ENCODE measurements around the gene B4GALT3. TPM values are rescaled to one million over a fixed set of nuclear protein-coding genes. Genes with fewer than 3 reads are reported as not detected.

Gene B4GALT3
- total RNA-seq: 10 to 100 TPM; 23.4 to 41.3 (median 29.4) TPM

GRCh38 chr1:161177112-161177935 lies at the start of gene B4GALT3:
Gene B4GALT3 (minus strand): TSS chr1:161177507. CDS start chr1:161176060, 1,447 bp downstream.
- TF ChIP-seq POLR2AphosphoS5 (IDR thresholded peaks at IDR 0.05) (peak; percentile 77 to 94 (median 90)), POLR2A (IDR thresholded peaks at IDR 0.05) (peak; percentile 69)
- TF ChIP-seq, protein P1, sequence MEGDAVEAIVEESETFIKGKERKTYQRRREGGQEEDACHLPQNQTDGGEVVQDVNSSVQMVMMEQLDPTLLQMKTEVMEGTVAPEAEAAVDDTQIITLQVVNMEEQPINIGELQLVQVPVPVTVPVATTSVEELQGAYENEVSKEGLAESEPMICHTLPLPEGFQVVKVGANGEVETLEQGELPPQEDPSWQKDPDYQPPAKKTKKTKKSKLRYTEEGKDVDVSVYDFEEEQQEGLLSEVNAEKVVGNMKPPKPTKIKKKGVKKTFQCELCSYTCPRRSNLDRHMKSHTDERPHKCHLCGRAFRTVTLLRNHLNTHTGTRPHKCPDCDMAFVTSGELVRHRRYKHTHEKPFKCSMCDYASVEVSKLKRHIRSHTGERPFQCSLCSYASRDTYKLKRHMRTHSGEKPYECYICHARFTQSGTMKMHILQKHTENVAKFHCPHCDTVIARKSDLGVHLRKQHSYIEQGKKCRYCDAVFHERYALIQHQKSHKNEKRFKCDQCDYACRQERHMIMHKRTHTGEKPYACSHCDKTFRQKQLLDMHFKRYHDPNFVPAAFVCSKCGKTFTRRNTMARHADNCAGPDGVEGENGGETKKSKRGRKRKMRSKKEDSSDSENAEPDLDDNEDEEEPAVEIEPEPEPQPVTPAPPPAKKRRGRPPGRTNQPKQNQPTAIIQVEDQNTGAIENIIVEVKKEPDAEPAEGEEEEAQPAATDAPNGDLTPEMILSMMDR (IDR thresholded peaks at IDR 0.05): no peak
- H3K36me3 ChIP-seq: peaks cover 3% of the 10 kb centered on the region
- peak within 1 kb of the TSS; percentile 91 to 96 for H3K27ac ChIP-seq
- H3K9me3 ChIP-seq: no peaks in the 10 kb centered on the region
- peak within 1 kb of the TSS; percentile 80 to 86 (median 83) for H3K4me3 ChIP-seq
- H3K4me1 ChIP-seq: peaks cover 0 to 11% of the 10 kb centered on the region in 2 donors
- intact Hi-C loops (cut with DNase I; ENCODE audit: low total_unique reads): no loop called here
- DNase-seq (ENCODE audit: low spot score in 2 of 2): peak; percentile 87 to 92
- no peaks in the 10 kb centered on the region for H3K27me3 ChIP-seq

- Histone ChIP-seq H3K27me3 (no peaks in the 10 kb centered on the region), H3K4me1 (peaks cover 0 to 7% of the 10 kb centered on the region in 2 donors), H3K4me3 (peak overlapping the region; percentile 62 to 83 (median 67)), H3K9me3 (no peaks in the 10 kb centered on the region), H3K27ac (peak overlapping the region; percentile 61 to 78), H3K36me3 (no peaks in the 10 kb centered on the region)
- no peak for DNase-seq (ENCODE audit: low spot score in 2 of 2)
- TF ChIP-seq POLR2A (IDR thresholded peaks at IDR 0.05) (no peak), POLR2AphosphoS5 (IDR thresholded peaks at IDR 0.05) (no peak)
- TF ChIP-seq, protein P1 (IDR thresholded peaks at IDR 0.05): no peak
- intact Hi-C loops (cut with DNase I; ENCODE audit: low total_unique reads): loop anchor here (10.0 kb wide), 1 partner anchor 158 kb away; no protein-coding TSS in a partner anchor
Observed at GRCh38 chr1:161226759-161227158, 49.5 kb upstream of the B4GALT3 start.

DNA sequence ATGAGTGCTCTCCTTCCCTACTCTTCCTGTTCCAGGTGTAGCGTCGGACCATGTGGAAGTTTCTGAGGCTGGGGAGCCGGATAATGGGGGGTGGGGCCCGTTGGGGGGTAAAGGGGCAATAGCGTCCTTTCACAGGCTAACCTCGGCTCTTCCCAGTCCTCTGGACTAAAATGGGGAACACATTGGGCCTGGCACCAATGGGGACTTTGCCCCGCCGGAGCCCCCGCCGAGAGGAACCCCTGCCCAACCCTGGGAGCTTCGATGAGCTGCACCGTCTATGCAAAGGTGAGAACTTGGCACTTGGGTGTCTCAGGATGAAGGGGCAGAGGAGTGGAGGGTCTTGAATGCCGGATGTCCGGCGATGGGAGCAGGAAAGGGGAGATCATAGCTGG lies 49.0 kb upstream of the B4GALT3 start:
- Histone ChIP-seq H3K27ac (peak overlapping the region; percentile 61 to 64), H3K4me3 (peak overlapping the region; percentile 62 to 83 (median 67)), H3K9me3 (no peaks in the 10 kb centered on the region), H3K4me1 (peaks cover 0 to 7% of the 10 kb centered on the region in 2 donors), H3K36me3 (no peaks in the 10 kb centered on the region), H3K27me3 (no peaks in the 10 kb centered on the region)
- TF ChIP-seq POLR2A (IDR thresholded peaks at IDR 0.05) (no peak), POLR2AphosphoS5 (IDR thresholded peaks at IDR 0.05) (no peak)
- TF ChIP-seq, protein P1 (IDR thresholded peaks at IDR 0.05): no peak
- intact Hi-C loops (cut with DNase I; ENCODE audit: low total_unique reads): loop anchor here (10.0 kb wide), 1 partner anchor 158 kb away; no protein-coding TSS in a partner anchor
- no peak for DNase-seq (ENCODE audit: low spot score in 2 of 2)

DNA sequence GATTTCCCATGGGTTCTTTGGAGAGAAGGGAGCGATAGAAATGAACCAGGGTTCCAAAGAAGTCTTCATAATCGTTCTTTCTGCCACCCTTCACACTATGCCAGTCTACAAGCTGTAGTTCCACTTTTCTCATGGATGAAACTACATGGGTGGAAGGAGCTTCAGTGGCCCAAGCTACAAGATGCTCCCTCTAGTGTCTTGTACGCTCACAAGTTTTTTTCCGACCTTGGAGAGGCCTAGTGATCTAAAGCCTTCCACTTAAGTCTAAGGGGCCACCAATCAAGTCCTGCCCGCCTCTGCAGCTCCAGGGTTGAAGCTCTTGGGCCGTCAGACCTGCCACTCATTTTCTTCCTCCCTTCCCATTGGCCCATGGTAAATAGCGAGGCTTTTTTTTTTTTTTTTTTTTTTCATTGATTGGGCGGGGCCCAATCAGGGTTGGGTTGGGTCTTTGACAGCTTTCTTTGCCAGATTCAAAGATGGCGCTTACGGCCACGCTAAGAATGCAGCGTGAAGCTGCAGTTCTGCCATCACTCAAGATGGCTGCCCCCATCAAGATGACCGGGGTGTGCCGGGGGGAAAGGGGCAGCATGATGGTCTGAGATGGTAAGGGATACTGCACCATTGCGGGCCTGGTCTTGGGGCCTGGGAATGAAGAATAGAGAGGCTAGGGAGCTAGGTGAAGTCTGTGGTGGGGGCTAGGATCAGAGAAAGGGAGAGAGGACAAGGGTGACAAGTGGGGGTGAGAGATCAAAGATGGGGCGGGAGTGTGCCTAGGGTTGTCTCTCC lies 48.4 kb upstream of the B4GALT3 start, which contains the start of gene TOMM40L:
TOMM40L (plus strand) TSS at position 527 of the 786 bp plus-strand sequence. CDS start 430 bp downstream, outside the sequence.
- peak; percentile 77 to 94 for DNase-seq (ENCODE audit: low spot score in 2 of 2)
- no peaks in the 10 kb centered on the region for H3K27me3 ChIP-seq
- intact Hi-C loops (cut with DNase I; ENCODE audit: low total_unique reads): loop anchor here (2.0 to 10.0 kb wide), 2 partner anchors 77 to 159 kb away; no protein-coding TSS in a partner anchor
- H3K4me1 ChIP-seq: peaks cover 0 to 7% of the 10 kb centered on the region in 2 donors
- H3K9me3 ChIP-seq: no peaks in the 10 kb centered on the region
- peak within 1 kb of the TSS; percentile 62 to 83 (median 67) for H3K4me3 ChIP-seq
- H3K36me3 ChIP-seq: no peaks in the 10 kb centered on the region
- H3K27ac ChIP-seq: peak within 1 kb of the TSS; percentile 61 to 64
- TF ChIP-seq POLR2AphosphoS5 (IDR thresholded peaks at IDR 0.05) (peak; percentile 34 to 47 (median 42)), POLR2A (IDR thresholded peaks at IDR 0.05) (no peak)
- TF ChIP-seq, protein P1 (IDR thresholded peaks at IDR 0.05): peak in 2 of 3 donors; percentile 35 to 50
